Endothelial cell of umbilical vein (primary cell): ENCODE measurements around the gene NSFL1C. TPM values are rescaled to one million over a fixed set of nuclear protein-coding genes. Genes with fewer than 3 reads are reported as not detected.

Source experiments
- BruUV-seq: library from RNA; stranded (reverse); fragments of 400-500 nt; replicated peaks from 2 replicates; lab custom pipeline; 2021; lab: Mats Ljungman, UMichigan
- CTCF ChIA-PET: fragments of 300-600, 350-600 bp; sonication (Branson Sonifier 250); formaldehyde crosslinking; loops from one replicate; lab custom pipeline; 2021; ENCODE audit warnings: antibody characterized with exemption, inconsistent platforms; lab: Charles Lee
- POLR2A ChIA-PET: fragments of 300-600, 350-600 bp; sonication (Branson Sonifier 250); formaldehyde crosslinking; loops from one replicate; lab custom pipeline; 2021; ENCODE audit warnings: antibody characterized with exemption, inconsistent platforms; lab: Charles Lee
- DNase-seq: peaks from one replicate; pipeline ENCODE4 v3.0.0-alpha.2; 2011; ENCODE audit warnings: low read depth, low spot score
- FAIRE-seq: peaks from 2 replicates; lab custom pipeline; 2011; peaks lifted over from hg19 to GRCh38; lab: Jason Lieb, UNC
- H2AFZ ChIP-seq: 2 replicates; pipeline ENCODE4 v1.6.0; 2012; ENCODE audit warnings: low read depth, low read length, control low read depth, inconsistent platforms
- H3K27ac ChIP-seq: 2 replicates; pipeline ENCODE4 v1.5.1; 2011; ENCODE audit warnings: low read depth, mild to moderate bottlenecking, control low read depth, low read length, moderate library complexity; ENCODE audit not compliant: insufficient read depth
- H3K27me3 ChIP-seq, 2 experiments: 2 replicates each; pipeline versions ENCODE4 v1.6.0 to v1.6.1; 2011; ENCODE audit warnings: low read length in 2 of 2, mixed read lengths in 1 of 2; ENCODE audit not compliant: control insufficient read depth in 2 of 2, insufficient read depth in 2 of 2
- H3K36me3 ChIP-seq, 2 experiments: 2 replicates in 1 of 2; 3 replicates in 1 of 2; pipeline ENCODE4 v1.5.1; 2011; ENCODE audit warnings: low read length in 2 of 2, mild to moderate bottlenecking in 1 of 2, moderate library complexity in 1 of 2; ENCODE audit not compliant: control insufficient read depth in 2 of 2, insufficient read depth in 2 of 2; ENCODE audit errors: extremely low read depth in 1 of 2
- H3K4me1 ChIP-seq: 3 replicates; pipeline ENCODE4 v1.5.1; 2011; ENCODE audit warnings: mild to moderate bottlenecking, low read length; ENCODE audit not compliant: control insufficient read depth, insufficient read depth; ENCODE audit errors: extremely low read depth
- H3K4me2 ChIP-seq: 2 replicates; pipeline ENCODE4 v1.6.1; 2011; ENCODE audit warnings: low read length, control low read depth, mixed read lengths; ENCODE audit not compliant: insufficient read depth
- H3K4me3 ChIP-seq, 3 experiments: fragments of 200-600 bp in 1 of 3; sonication (generic), shearing (Covaris generic) in 1 of 3; replicated peaks in 1 of 3; 2 replicates each; pipeline ENCODE4 v1.5.1; 2011 to 2016; ENCODE audit warnings: control low read depth in 3 of 3, low read length in 3 of 3, mild to moderate bottlenecking in 2 of 3, inconsistent platforms in 1 of 3, low read depth in 1 of 3, moderate library complexity in 1 of 3; ENCODE audit not compliant: insufficient read depth in 1 of 3
- H3K79me2 ChIP-seq: 2 replicates; pipeline ENCODE4 v1.6.0; 2012; ENCODE audit warnings: low read length, inconsistent platforms; ENCODE audit not compliant: control insufficient read depth, insufficient read depth
- H3K9ac ChIP-seq: replicated peaks from 2 replicates; pipeline ENCODE3; 2011; ENCODE audit warnings: low read length, control low read depth; ENCODE audit not compliant: insufficient read depth; ENCODE audit errors: extremely low read depth
- H3K9me1 ChIP-seq: replicated peaks from 3 replicates; pipeline ENCODE4 v1.6.0; 2011; ENCODE audit warnings: mild to moderate bottlenecking, low read length; ENCODE audit not compliant: control insufficient read depth, insufficient read depth; ENCODE audit errors: extremely low read depth
- H3K9me3 ChIP-seq: replicated peaks from 2 replicates; pipeline ENCODE4 v1.5.1; 2012; ENCODE audit warnings: low read length, inconsistent platforms; ENCODE audit not compliant: control insufficient read depth, insufficient read depth
- H4K20me1 ChIP-seq: replicated peaks from 2 replicates; pipeline ENCODE3; 2011; ENCODE audit warnings: mild to moderate bottlenecking, low read length; ENCODE audit not compliant: control insufficient read depth, insufficient read depth; ENCODE audit errors: extremely low read depth
- EZH2 ChIP-seq: IDR thresholded peaks from 2 replicates; pipeline ENCODE4 v1.6.1; 2012; ENCODE audit warnings: borderline replicate concordance, low read depth, mild to moderate bottlenecking, moderate library complexity, low read length, inconsistent platforms; ENCODE audit not compliant: severe bottlenecking
- FOS ChIP-seq: IDR thresholded peaks from 2 replicates; pipeline ENCODE4 v1.6.1; 2011; ENCODE audit warnings: mild to moderate bottlenecking, low read length, moderate library complexity, borderline replicate concordance; ENCODE audit not compliant: insufficient read depth
- GATA2 ChIP-seq: IDR thresholded peaks from 2 replicates; pipeline ENCODE4 v1.7.0; 2011; ENCODE audit warnings: low read depth, mild to moderate bottlenecking, moderate library complexity, mixed read lengths, low read length; ENCODE audit not compliant: insufficient read length, insufficient read depth
- JUN ChIP-seq: IDR thresholded peaks from 2 replicates; pipeline ENCODE4 v1.6.1; 2011; ENCODE audit warnings: borderline replicate concordance, low read depth; ENCODE audit not compliant: insufficient read length, insufficient read depth
- MAX ChIP-seq: IDR thresholded peaks from 2 replicates; pipeline ENCODE4 v1.6.1; 2011; ENCODE audit not compliant: insufficient read depth, insufficient read length
- MYC ChIP-seq: IDR thresholded peaks from one replicate; pipeline ENCODE4 v1.6.1; 2011; ENCODE audit warnings: mild to moderate bottlenecking, low read depth, low read length
- POLR2A ChIP-seq: IDR thresholded peaks from 2 replicates; pipeline ENCODE4 v1.6.1; 2012; ENCODE audit warnings: low read depth, mild to moderate bottlenecking, control low read depth, low read length
- POLR2AphosphoS5 ChIP-seq: IDR thresholded peaks from 2 replicates; pipeline ENCODE4 v1.6.1; 2012; ENCODE audit warnings: low read depth, mild to moderate bottlenecking, control low read depth, low read length, moderate library complexity; ENCODE audit not compliant: insufficient read depth
- dilution Hi-C: fragments of 300-500 bp; cut with MboI; formaldehyde crosslinking; loops from one replicate; pipeline ENCODE4 v1.15.0; 2019; ENCODE audit warnings: low sequenced_read_pairs; ENCODE audit not compliant: extremely low pct_ligation_motif_present
- intact Hi-C: fragments of 100-400 bp; cut with micrococcal nuclease; formaldehyde crosslinking; loops from one replicate; pipeline ENCODE4 v1.10.0; 2022
- polyA plus RNA-seq, 4 experiments: library from polyadenylated mRNA; depleted of rRNA in 3 of 4; stranded (reverse) in 3 of 4; unstranded in 1 of 4; fragments of >200 nt; gene quantifications; 2 replicates each; pipeline versions ENCODE4 v1.2.1 to v1.2.3, GENCODE V29; 2011 to 2012; ENCODE audit warnings: missing spikeins in 1 of 4
- total RNA-seq: library from RNA; stranded (reverse); gene quantifications from 2 replicates; pipeline ENCODE4 v1.2.3, GENCODE V29; 2021
- TF ChIP-seq, protein P1 (sequence below), 2 donors: IDR thresholded peaks; 1 replicate in 1 of 2; 2 replicates in 1 of 2; pipeline ENCODE4 v1.5.1; 2011; ENCODE audit warnings: low read length in 2 of 2, mild to moderate bottlenecking in 2 of 2, moderate library complexity in 2 of 2, control low read depth in 1 of 2, inconsistent platforms in 1 of 2, low read depth in 1 of 2; ENCODE audit not compliant: insufficient read depth in 1 of 2; ENCODE audit errors: extremely low read depth in 1 of 2

Gene NSFL1C
- total and polyA plus RNA-seq, 2 donors (not counting 3 experiments of a cell fraction or from before 2014, with no cell fraction given), result 27.3 to 95.7 TPM

GRCh38 chr20:1505871-1506270 lies 39.2 kb upstream of the NSFL1C start:
- Histone ChIP-seq H3K36me3 (no peaks in the 10 kb centered on the region), H3K9ac (no peak overlapping the region), H2AFZ (no peak overlapping the region), H3K9me3 (no peaks in the 10 kb centered on the region), H3K4me3 (no peak overlapping the region), H3K4me1 (no peaks in the 10 kb centered on the region), H3K27ac (no peak overlapping the region), H4K20me1 (no peaks in the 10 kb centered on the region), H3K4me2 (no peak overlapping the region), H3K9me1 (no peaks in the 10 kb centered on the region), H3K79me2 (no peaks in the 10 kb centered on the region), H3K27me3 (peaks cover 21 to 38% of the 10 kb centered on the region in 2 experiments)
- DNase-seq (no peak), FAIRE-seq (no peak)
- BruUV-seq, result no TSS peak
- no peak for TF ChIP-seq FOS
- TF ChIP-seq MYC, result no peak
- TF ChIP-seq JUN, result no peak
- ChIA-PET CTCF (interaction anchor here (1.3 to 2.9 kb wide), 2 partner anchors 39 to 255 kb away, joined by 3 to 11 read pairs; partner anchors contain the start of gene NSFL1C), POLR2A (no interaction called here)
- dilution Hi-C loops (no loop called here), intact Hi-C loops (loop anchor here (10.0 kb wide), 1 partner anchor 389 kb away; the partner anchor contains the start of gene SIRPA)

- Histone ChIP-seq H2AFZ (no peak overlapping the region), H3K27me3 (peaks cover 20 to 36% of the 10 kb centered on the region in 2 experiments), H3K4me1 (no peaks in the 10 kb centered on the region), H3K79me2 (no peaks in the 10 kb centered on the region), H3K4me2 (no peak overlapping the region), H3K9me3 (no peaks in the 10 kb centered on the region), H3K27ac (no peak overlapping the region), H3K4me3 (no peak overlapping the region), H4K20me1 (no peaks in the 10 kb centered on the region), H3K9ac (no peak overlapping the region), H3K36me3 (no peaks in the 10 kb centered on the region), H3K9me1 (no peaks in the 10 kb centered on the region)
- no peak for DNase-seq
- no peak for TF ChIP-seq FOS
- no peak for TF ChIP-seq EZH2
- no peak for TF ChIP-seq POLR2AphosphoS5
- no peak for TF ChIP-seq POLR2A
- TF ChIP-seq GATA2, result no peak
- TF ChIP-seq, protein P1, sequence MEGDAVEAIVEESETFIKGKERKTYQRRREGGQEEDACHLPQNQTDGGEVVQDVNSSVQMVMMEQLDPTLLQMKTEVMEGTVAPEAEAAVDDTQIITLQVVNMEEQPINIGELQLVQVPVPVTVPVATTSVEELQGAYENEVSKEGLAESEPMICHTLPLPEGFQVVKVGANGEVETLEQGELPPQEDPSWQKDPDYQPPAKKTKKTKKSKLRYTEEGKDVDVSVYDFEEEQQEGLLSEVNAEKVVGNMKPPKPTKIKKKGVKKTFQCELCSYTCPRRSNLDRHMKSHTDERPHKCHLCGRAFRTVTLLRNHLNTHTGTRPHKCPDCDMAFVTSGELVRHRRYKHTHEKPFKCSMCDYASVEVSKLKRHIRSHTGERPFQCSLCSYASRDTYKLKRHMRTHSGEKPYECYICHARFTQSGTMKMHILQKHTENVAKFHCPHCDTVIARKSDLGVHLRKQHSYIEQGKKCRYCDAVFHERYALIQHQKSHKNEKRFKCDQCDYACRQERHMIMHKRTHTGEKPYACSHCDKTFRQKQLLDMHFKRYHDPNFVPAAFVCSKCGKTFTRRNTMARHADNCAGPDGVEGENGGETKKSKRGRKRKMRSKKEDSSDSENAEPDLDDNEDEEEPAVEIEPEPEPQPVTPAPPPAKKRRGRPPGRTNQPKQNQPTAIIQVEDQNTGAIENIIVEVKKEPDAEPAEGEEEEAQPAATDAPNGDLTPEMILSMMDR (IDR thresholded peaks at IDR 0.05; ENCODE audit: extremely low read depth in 1 of 2, insufficient read depth in 1 of 2, low read depth in 1 of 2, low read length in 2 of 2), result no peak
- TF ChIP-seq MYC, result no peak
- no peak for TF ChIP-seq JUN
- no peak for TF ChIP-seq MAX
- BruUV-seq, result no TSS peak
- intact Hi-C loops, result loop anchor here (10.0 kb wide), 1 partner anchor 389 kb away; the partner anchor contains the start of gene SIRPA
- FAIRE-seq, result no peak
- ChIA-PET CTCF (interaction anchor here (2.8 to 3.8 kb wide), 3 partner anchors 15 to 272 kb away, joined by 39 to 229 read pairs (median 77); partner anchors contain the start of genes NSFL1C and SIRPB2), POLR2A (no interaction called here)
- dilution Hi-C loops, result no loop called here
These were observed 38.7 kb upstream of the NSFL1C start for GRCh38 chr20:1505361-1505760.
